Cardiac muscle cell (in vitro differentiated cells and primary cell): Measurements from ENCODE around the gene MAD1L1. TPM values are rescaled to one million over a fixed set of nuclear protein-coding genes. Genes with fewer than 3 reads are reported as not detected.

Source experiments
- DNase-seq, 2 donors: peaks; one replicate each; pipeline versions ENCODE4 v3.0.0 to v3.0.0-alpha.2; 2010 to 2017; ENCODE audit warnings: low read depth in 1 of 2, low spot score in 1 of 2
- H3K27ac ChIP-seq: fragments of 200-600 bp; sonication (generic); 2 replicates; pipeline ENCODE4 v1.5.1; 2016
- H3K27me3 ChIP-seq: fragments of 200-600 bp; sonication (generic); 2 replicates; pipeline ENCODE4 v1.6.0; 2016; ENCODE audit warnings: control low read depth
- H3K36me3 ChIP-seq: fragments of 200-600 bp; sonication (generic); 2 replicates; pipeline ENCODE4 v1.5.1; 2016; ENCODE audit warnings: control low read depth
- H3K4me1 ChIP-seq: fragments of 200-600 bp; sonication (generic); 2 replicates; pipeline ENCODE4 v1.8.1; 2017; ENCODE audit warnings: low read depth, mild to moderate bottlenecking, mixed run types
- H3K4me3 ChIP-seq: fragments of 200-600 bp; sonication (generic); 2 replicates; pipeline ENCODE4 v1.5.1; 2016; ENCODE audit warnings: mild to moderate bottlenecking
- H3K9me3 ChIP-seq: fragments of 200-600 bp; sonication (generic); 2 replicates; pipeline ENCODE4 v1.5.1; 2017; ENCODE audit warnings: low read depth, mild to moderate bottlenecking, control low read depth
- polyA plus RNA-seq: library from polyadenylated mRNA; unstranded; fragments of >200 nt; fragmentation: Nextera tagmentation; extraction: Ambion mirVana; gene quantifications from 2 replicates; pipeline ENCODE4 v1.2.1, GENCODE V29; 2016
- total RNA-seq: library from RNA; depleted of rRNA; stranded (reverse); fragments of >200 nt; gene quantifications from 2 replicates; pipeline ENCODE4 v1.2.3, GENCODE V29; 2016
- TF ChIP-seq, protein P1 (sequence below): IDR thresholded peaks from 2 replicates; pipeline ENCODE4 v1.5.1; 2012; ENCODE audit warnings: low read depth, mild to moderate bottlenecking, low read length

The MAD1L1 gene
- total and polyA plus RNA-seq, 2 experiments from 2014 or later: 38.3 to 56.2 TPM

DNA sequence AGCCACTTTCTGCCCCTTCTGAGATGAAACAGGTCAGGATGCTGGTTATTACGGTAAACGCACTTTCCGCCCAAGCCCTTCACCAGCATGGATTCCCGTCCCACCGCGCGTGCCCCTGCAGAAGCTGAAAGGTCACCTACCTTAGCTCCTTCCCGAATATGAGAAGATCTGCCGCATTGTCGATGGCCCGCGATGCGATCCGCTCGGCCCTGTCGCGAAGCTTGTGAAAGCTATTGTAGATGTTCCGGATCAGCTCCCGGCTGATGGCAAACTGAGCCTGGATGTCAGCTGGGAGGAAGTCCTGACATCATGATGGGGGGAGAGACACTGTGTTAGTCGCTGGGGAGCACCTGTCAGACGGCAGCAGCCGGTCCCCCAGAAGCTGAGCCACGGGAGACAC is 31.4 kb upstream of the MAD1L1 start:
- H3K9me3 ChIP-seq: no peaks in the 10 kb centered on the region
- TF ChIP-seq, protein P1, sequence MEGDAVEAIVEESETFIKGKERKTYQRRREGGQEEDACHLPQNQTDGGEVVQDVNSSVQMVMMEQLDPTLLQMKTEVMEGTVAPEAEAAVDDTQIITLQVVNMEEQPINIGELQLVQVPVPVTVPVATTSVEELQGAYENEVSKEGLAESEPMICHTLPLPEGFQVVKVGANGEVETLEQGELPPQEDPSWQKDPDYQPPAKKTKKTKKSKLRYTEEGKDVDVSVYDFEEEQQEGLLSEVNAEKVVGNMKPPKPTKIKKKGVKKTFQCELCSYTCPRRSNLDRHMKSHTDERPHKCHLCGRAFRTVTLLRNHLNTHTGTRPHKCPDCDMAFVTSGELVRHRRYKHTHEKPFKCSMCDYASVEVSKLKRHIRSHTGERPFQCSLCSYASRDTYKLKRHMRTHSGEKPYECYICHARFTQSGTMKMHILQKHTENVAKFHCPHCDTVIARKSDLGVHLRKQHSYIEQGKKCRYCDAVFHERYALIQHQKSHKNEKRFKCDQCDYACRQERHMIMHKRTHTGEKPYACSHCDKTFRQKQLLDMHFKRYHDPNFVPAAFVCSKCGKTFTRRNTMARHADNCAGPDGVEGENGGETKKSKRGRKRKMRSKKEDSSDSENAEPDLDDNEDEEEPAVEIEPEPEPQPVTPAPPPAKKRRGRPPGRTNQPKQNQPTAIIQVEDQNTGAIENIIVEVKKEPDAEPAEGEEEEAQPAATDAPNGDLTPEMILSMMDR: no peak
- H3K27ac ChIP-seq: no peak overlapping the region
- no peaks in the 10 kb centered on the region for H3K4me1 ChIP-seq
- no peaks in the 10 kb centered on the region for H3K36me3 ChIP-seq
- H3K4me3 ChIP-seq: no peak overlapping the region
- no peak for DNase-seq
- no peaks in the 10 kb centered on the region for H3K27me3 ChIP-seq

GRCh38 chr7:2263176-2263575 is 30.4 kb upstream of the MAD1L1 start:
- H3K4me3 ChIP-seq: no peak overlapping the region
- no peaks in the 10 kb centered on the region for H3K4me1 ChIP-seq
- H3K27ac ChIP-seq: no peak overlapping the region
- TF ChIP-seq, protein P1: no peak
- DNase-seq: no peak
- no peaks in the 10 kb centered on the region for H3K36me3 ChIP-seq
- H3K9me3 ChIP-seq: no peaks in the 10 kb centered on the region
- H3K27me3 ChIP-seq: no peaks in the 10 kb centered on the region

DNA sequence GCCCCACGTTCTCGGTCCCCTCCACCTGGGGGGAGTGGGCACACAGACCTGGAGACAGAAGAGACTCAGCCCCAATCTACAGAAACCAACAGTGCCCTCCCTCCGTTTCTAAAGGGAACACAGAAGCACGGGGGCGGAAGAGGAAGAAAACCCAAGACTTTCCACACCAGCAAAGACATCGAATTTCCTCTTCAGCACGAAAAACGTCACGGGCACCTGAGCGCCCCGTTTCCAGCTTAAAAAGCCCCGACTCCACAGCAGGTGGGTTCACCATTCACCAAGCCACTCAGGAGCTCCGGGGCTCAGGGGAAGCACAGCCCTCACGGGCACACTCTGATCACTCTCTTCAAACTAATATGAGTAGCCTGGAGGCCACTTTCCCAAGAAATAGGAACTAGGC is 28.9 kb upstream of the MAD1L1 start:
- no peaks in the 10 kb centered on the region for H3K27me3 ChIP-seq
- H3K9me3 ChIP-seq: no peaks in the 10 kb centered on the region
- no peaks in the 10 kb centered on the region for H3K36me3 ChIP-seq
- no peaks in the 10 kb centered on the region for H3K4me1 ChIP-seq
- TF ChIP-seq, protein P1: no peak
- H3K4me3 ChIP-seq: no peak overlapping the region
- no peak for DNase-seq
- H3K27ac ChIP-seq: no peak overlapping the region

DNA sequence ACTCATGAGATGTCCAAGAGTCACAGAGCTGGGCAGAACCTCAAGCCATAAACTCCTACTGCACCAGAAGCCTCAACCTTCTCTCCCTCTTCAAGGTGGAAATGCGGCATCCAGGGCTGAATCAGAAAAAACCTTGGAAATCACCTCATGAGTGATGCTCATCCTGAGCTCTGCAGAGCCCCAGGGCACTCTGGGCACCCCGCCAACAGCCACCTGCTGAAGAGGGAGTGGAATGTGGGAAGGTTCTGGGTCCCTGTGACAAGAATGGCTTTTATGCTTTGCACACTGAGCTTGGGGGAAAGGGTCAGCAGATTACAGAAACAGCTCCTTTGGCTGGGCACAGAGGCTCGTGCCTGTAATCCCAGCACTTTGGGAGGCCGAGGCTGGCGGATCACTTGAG is 28.1 kb upstream of the MAD1L1 start:
- no peak overlapping the region for H3K27ac ChIP-seq
- H3K4me1 ChIP-seq: no peaks in the 10 kb centered on the region
- H3K9me3 ChIP-seq: no peaks in the 10 kb centered on the region
- H3K36me3 ChIP-seq: no peaks in the 10 kb centered on the region
- no peak overlapping the region for H3K4me3 ChIP-seq
- TF ChIP-seq, protein P1: no peak
- no peaks in the 10 kb centered on the region for H3K27me3 ChIP-seq
- DNase-seq: peak in 1 of 2 donors; percentile 33

GRCh38 chr7:2259480-2259879 is 26.7 kb upstream of the MAD1L1 start:
- Histone ChIP-seq H3K27me3 (no peaks in the 10 kb centered on the region), H3K9me3 (no peaks in the 10 kb centered on the region), H3K4me1 (no peaks in the 10 kb centered on the region), H3K4me3 (no peak overlapping the region), H3K36me3 (no peaks in the 10 kb centered on the region), H3K27ac (no peak overlapping the region)
- TF ChIP-seq, protein P1: no peak
- DNase-seq: no peak

DNA sequence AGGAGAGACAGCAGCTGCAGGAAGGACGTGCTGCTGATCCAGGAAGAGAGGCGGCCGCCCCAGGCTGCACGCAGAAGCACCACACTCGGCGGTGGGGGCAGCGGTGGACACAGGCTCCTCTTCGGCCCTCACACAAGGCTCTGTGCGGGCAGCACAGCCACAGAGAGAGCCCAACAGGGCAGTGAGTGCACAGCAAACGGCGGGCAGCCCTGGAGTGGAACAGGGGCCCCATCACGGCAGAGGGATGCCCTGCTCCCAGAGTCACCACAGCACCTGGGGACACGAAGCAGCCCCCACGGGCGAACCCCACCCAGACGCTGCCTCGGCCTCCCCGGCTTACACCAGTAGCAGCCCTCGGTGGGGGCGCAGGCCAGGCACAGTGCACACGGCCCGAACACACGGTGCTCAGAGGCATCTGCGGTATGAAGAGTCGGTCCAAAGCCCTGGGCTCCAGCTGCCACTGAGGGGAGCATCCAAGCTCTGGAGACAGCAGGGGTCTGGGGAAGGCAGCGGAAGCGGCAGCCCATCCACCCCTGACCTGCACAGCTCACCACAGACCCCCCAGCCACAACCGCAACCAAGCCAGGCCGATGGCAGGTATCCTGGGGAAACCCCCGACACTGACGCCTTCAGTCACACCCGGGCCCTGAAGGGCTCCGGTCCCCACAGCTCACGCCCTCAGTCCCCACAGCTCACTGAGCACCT is 26.1 kb upstream of the MAD1L1 start:
- H3K4me1 ChIP-seq: no peaks in the 10 kb centered on the region
- no peaks in the 10 kb centered on the region for H3K9me3 ChIP-seq
- H3K27me3 ChIP-seq: no peaks in the 10 kb centered on the region
- no peak for DNase-seq
- TF ChIP-seq, protein P1: no peak
- no peak overlapping the region for H3K4me3 ChIP-seq
- no peaks in the 10 kb centered on the region for H3K36me3 ChIP-seq
- no peak overlapping the region for H3K27ac ChIP-seq
